ENCODE results near the gene CRMP1.

DNA sequence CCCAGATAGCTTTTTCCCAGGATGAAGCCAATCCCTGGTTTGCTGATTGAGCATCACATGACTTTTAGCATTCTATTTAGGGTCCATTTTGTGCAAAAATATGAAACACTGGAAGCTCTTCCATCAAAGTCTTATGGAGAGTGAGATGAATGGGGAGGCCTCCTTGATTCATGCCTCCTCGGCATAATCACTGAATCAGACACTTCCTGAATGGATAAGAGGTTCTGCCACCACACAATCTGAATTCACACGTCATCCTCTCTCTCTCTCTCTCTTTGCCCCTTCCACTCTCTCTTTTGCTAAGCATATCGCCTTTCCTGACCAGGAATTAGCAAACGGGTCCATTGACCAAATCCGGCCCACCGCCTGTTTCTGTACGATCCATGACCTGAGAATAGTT lies 68.7 kb downstream of the CRMP1 start:
- TF ChIP-seq, protein P1, sequence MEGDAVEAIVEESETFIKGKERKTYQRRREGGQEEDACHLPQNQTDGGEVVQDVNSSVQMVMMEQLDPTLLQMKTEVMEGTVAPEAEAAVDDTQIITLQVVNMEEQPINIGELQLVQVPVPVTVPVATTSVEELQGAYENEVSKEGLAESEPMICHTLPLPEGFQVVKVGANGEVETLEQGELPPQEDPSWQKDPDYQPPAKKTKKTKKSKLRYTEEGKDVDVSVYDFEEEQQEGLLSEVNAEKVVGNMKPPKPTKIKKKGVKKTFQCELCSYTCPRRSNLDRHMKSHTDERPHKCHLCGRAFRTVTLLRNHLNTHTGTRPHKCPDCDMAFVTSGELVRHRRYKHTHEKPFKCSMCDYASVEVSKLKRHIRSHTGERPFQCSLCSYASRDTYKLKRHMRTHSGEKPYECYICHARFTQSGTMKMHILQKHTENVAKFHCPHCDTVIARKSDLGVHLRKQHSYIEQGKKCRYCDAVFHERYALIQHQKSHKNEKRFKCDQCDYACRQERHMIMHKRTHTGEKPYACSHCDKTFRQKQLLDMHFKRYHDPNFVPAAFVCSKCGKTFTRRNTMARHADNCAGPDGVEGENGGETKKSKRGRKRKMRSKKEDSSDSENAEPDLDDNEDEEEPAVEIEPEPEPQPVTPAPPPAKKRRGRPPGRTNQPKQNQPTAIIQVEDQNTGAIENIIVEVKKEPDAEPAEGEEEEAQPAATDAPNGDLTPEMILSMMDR (IDR thresholded peaks at IDR 0.05): no peak
- no peak for TF ChIP-seq POLR2A (IDR thresholded peaks at IDR 0.05)

Measured in adrenal gland (tissue), 5 donors.